ENCODE data around the gene ALKBH8.

ALKBH8 gene

GRCh38 chr11:107482234-107482633 lies 83.3 kb downstream of the ALKBH8 start:
- no peak overlapping the region for H3K4me3 ChIP-seq (ENCODE audit: low read depth, low read length)
- no peak for DNase-seq (ENCODE audit: low read depth, low spot score)
- ChIA-PET POLR2A (no interaction called here), CTCF (no interaction called here)
- TF ChIP-seq CTCF (IDR thresholded peaks at IDR 0.05; ENCODE audit: insufficient read depth, low read length, missing control alignments): no peak

DNA sequence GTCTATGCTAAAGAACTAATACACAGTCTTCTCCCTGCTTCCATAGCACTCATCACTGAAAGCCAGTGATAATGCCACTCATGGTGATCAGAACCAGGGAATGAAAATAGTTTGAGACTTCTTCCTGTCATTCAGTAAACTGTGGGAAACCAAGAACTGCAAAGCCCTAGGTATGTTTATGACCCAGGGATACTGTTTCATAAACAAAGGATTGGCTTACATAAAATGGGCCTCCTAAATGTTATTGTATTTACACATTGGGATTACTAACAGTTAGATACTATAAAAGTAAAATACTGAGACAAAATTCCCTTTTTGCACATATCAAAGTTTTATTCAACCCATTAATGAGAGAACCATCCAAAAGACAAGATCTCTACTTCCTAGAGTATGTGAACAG lies 86.6 kb downstream of the ALKBH8 start:
- ChIA-PET CTCF (no interaction called here), POLR2A (no interaction called here)
- DNase-seq (ENCODE audit: low read depth, low spot score): no peak
- no peak overlapping the region for H3K4me3 ChIP-seq (ENCODE audit: low read depth, low read length)
- no peak for TF ChIP-seq CTCF (IDR thresholded peaks at IDR 0.05; ENCODE audit: insufficient read depth, low read length, missing control alignments)

DNA sequence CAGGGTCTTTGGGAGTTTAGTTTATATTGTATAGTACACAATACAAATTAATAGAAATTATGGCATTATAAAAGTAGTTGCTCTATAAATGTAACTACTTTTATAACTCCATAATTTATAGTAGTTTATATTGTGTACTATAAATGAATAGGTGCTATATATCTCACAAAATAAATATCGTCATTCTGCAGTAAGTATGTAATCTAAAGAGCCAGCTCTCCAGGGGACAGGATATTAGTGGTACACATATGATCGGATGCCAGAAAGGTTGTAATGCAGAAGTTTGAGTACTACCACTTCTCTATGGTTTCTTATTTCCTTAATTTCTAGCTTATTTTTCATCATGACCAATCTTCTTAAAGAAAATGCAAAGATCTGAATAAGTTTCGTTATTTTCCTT lies 87.7 kb downstream of the ALKBH8 start:
- no peak for TF ChIP-seq CTCF (IDR thresholded peaks at IDR 0.05; ENCODE audit: insufficient read depth, low read length, missing control alignments)

GRCh38 chr11:107473792-107474191 lies 91.7 kb downstream of the ALKBH8 start:
- TF ChIP-seq CTCF (IDR thresholded peaks at IDR 0.05; ENCODE audit: insufficient read depth, low read length, missing control alignments): no peak
- DNase-seq (ENCODE audit: low read depth, low spot score): no peak
- ChIA-PET POLR2A (no interaction called here), CTCF (no interaction called here)
- H3K4me3 ChIP-seq (ENCODE audit: low read depth, low read length): no peak overlapping the region

More for the DNA sequence above, 87.7 kb downstream of the ALKBH8 start:
- no peak overlapping the region for H3K4me3 ChIP-seq (ENCODE audit: low read depth, low read length)
- no peak for DNase-seq (ENCODE audit: low read depth, low spot score)
- ChIA-PET POLR2A (no interaction called here), CTCF (no interaction called here)

- H3K4me3 ChIP-seq (ENCODE audit: low read depth, low read length): no peak overlapping the region
- CTCF ChIA-PET: no interaction called here
- TF ChIP-seq CTCF (IDR thresholded peaks at IDR 0.05; ENCODE audit: insufficient read depth, low read length, missing control alignments): no peak
- DNase-seq (ENCODE audit: low read depth, low spot score): no peak
- POLR2A ChIA-PET: no interaction called here
Observed at GRCh38 chr11:107472966-107473365, 92.6 kb downstream of the ALKBH8 start.

DNA sequence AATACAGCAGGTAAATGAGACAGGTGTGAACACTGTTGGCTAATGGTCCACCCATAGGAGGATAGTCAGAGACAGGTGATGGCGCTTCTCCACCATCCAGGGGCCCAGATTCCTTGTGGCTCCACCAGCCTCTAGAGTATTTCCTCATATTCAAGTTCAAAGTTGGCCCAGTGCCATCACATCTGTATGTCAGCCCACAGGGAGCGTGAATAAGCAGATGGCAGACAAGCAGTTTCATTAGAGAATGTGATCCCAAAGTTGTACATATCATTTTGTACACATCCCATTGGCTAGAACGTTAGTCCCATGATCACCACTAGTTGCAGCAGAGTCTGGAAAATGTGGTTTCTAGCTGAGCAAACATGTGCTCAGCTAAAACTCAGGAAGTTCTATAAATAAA lies 96.9 kb downstream of the ALKBH8 start:
- no peak for DNase-seq (ENCODE audit: low read depth, low spot score)
- TF ChIP-seq CTCF (IDR thresholded peaks at IDR 0.05; ENCODE audit: insufficient read depth, low read length, missing control alignments): no peak
- POLR2A ChIA-PET: no interaction called here

More for the DNA sequence above, 96.9 kb downstream of the ALKBH8 start:
- CTCF ChIA-PET: interaction anchor here (1.0 kb wide), 1 partner anchor 17 kb away, joined by 3 read pairs; no protein-coding TSS in a partner anchor
- H3K4me3 ChIP-seq (ENCODE audit: low read depth, low read length): no peak overlapping the region

Data from AG04449 (cell line).